OCI-LY1 (cell line): ENCODE results near the gene IHH.

Experiments
- H2AFZ ChIP-seq: fragments of 200-600 bp; sonication (generic), shearing (Covaris generic); 2 replicates; pipeline ENCODE4 v1.6.0; 2014; ENCODE audit warnings: antibody characterized with exemption, mild to moderate bottlenecking, low read length
- H3F3A ChIP-seq: fragments of 200-600 bp; sonication (generic), shearing (Covaris generic); 2 replicates; pipeline ENCODE4 v1.6.0; 2014; ENCODE audit warnings: mild to moderate bottlenecking, antibody characterized with exemption, low read length, moderate library complexity; ENCODE audit not compliant: insufficient read depth
- H3K27ac ChIP-seq: fragments of 200-600 bp; sonication (generic); 2 replicates; pipeline ENCODE4 v1.5.1; 2014; ENCODE audit warnings: low read length, mixed run types, mild to moderate bottlenecking, low read depth; ENCODE audit not compliant: poor library complexity, severe bottlenecking
- H3K27me3 ChIP-seq: fragments of 200-600 bp; sonication (generic); 2 replicates; pipeline ENCODE4 v1.6.0; 2014; ENCODE audit warnings: antibody characterized with exemption, mild to moderate bottlenecking, low read length, moderate library complexity; ENCODE audit not compliant: insufficient read depth
- H3K36me3 ChIP-seq: fragments of 200-600 bp; sonication (generic); 2 replicates; pipeline ENCODE4 v1.6.1; 2014; ENCODE audit warnings: mild to moderate bottlenecking, antibody characterized with exemption, low read length, moderate library complexity, mixed read lengths; ENCODE audit not compliant: insufficient read depth
- H3K4me1 ChIP-seq: fragments of 200-600 bp; sonication (generic); 2 replicates; pipeline ENCODE4 v1.5.1; 2014; ENCODE audit warnings: mild to moderate bottlenecking, low read length, moderate library complexity; ENCODE audit not compliant: insufficient read depth, severe bottlenecking
- H3K4me2 ChIP-seq: fragments of 200-600 bp; sonication (generic), shearing (Covaris generic); 2 replicates; pipeline ENCODE4 v1.6.1; 2014; ENCODE audit warnings: low read length
- H3K4me3 ChIP-seq: fragments of 200-600 bp; sonication (generic); 2 replicates; pipeline ENCODE4 v1.5.1; 2014; ENCODE audit warnings: low read length, low read depth, mild to moderate bottlenecking, mixed read lengths; ENCODE audit not compliant: poor library complexity, severe bottlenecking
- H3K79me2 ChIP-seq: fragments of 200-600 bp; shearing (Covaris generic); 2 replicates; pipeline ENCODE4 v1.6.1; 2016; ENCODE audit warnings: mixed run types, low read length, mixed read lengths; ENCODE audit not compliant: insufficient read depth
- H3K9ac ChIP-seq: fragments of 200-600 bp; sonication (generic), shearing (Covaris generic); 2 replicates; pipeline ENCODE4 v1.6.1; 2014; ENCODE audit warnings: mild to moderate bottlenecking, low read length, mixed read lengths
- H3K9me2 ChIP-seq: fragments of 200-600 bp; sonication (generic), shearing (Covaris generic); 2 replicates; pipeline ENCODE4 v1.6.1; 2014; ENCODE audit warnings: low read depth, mild to moderate bottlenecking, low read length, mixed read lengths
- H3K9me3 ChIP-seq: fragments of 200-600 bp; shearing (Covaris generic); 2 replicates; pipeline ENCODE4 v1.6.1; 2014; ENCODE audit warnings: low read length, mixed read lengths
- H4K20me1 ChIP-seq: fragments of 200-600 bp; sonication (generic), shearing (Covaris generic); 2 replicates; pipeline ENCODE4 v1.6.0; 2016; ENCODE audit warnings: mild to moderate bottlenecking, low read length; ENCODE audit not compliant: insufficient read depth
- CTCF ChIP-seq: fragments of 200-600 bp; sonication (generic), shearing (Covaris generic); IDR thresholded peaks from 2 replicates; pipeline ENCODE4 v1.5.1; 2017; ENCODE audit warnings: mild to moderate bottlenecking, antibody characterized with exemption, low read length, moderate library complexity, mixed read lengths
- EZH2 ChIP-seq: fragments of 200-600 bp; sonication (generic), shearing (Covaris generic); IDR thresholded peaks from 2 replicates; pipeline ENCODE4 v1.8.0; 2017; ENCODE audit warnings: borderline replicate concordance, mixed run types, mild to moderate bottlenecking, antibody characterized with exemption, low read length, moderate library complexity, mixed read lengths

Gene IHH

DNA sequence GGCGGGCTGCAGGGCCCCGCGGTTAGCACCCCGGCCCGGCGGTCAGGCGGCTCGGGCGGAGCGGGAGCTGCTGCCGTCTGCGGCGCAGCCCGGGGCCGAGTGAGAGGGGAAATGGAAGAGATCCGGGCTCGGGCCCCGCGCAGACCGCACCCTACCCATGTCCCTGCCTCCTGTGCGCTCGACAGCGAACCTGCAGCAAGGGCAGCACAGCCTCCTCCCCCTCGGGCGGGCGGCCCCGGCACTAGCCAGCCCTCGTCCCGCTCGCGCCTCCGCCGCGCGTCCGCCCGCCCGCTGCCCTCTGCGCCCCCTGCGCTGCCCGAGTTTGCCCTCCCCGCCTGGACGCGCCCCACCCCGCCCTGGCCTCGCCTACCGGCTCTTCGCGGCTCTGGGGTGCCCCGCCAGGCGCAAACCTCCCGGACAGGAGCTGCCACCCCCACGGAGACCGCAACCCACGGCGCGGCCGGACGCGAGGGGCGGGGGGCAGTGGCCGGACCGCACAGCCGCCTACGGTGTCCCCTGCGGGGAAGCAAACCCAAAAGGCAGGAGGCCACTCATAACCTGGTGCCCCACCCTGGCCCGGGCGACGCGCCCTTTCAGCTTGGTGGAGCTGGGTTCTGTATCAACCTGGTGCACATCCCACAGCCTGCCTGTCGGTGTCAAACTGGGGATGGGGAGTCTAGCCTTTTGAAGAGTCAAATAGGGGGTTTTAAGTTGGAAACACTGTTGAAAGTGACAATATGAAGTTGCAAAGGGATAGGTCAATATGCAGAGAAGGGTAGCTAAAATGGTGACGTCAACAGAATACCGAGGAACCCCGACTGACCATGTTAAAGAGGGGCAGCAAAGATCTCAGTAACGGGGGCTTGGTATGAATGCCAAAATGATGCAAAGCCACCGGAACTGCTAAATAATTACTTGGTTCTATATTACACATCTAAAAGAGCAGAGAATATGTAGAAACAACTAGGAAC is at the start of gene IHH:
Gene IHH (minus strand): TSS at position 101 of the 971 bp plus-strand sequence. CDS start 454 bp downstream, outside the sequence.
- H2AFZ ChIP-seq: no peak within 1 kb of the TSS
- no peaks in the 10 kb centered on the region for H3K79me2 ChIP-seq
- H3F3A ChIP-seq: no peaks in the 10 kb centered on the region
- TF ChIP-seq CTCF (no peak), EZH2 (no peak)
- H3K27me3 ChIP-seq: no peaks in the 10 kb centered on the region; the same call in 1 of the 2 replicates
- H4K20me1 ChIP-seq: no peaks in the 10 kb centered on the region
- no peak within 1 kb of the TSS for H3K27ac ChIP-seq
- no peak within 1 kb of the TSS for H3K4me3 ChIP-seq
- no peaks in the 10 kb centered on the region for H3K9me3 ChIP-seq
- H3K36me3 ChIP-seq: no peaks in the 10 kb centered on the region
- H3K4me2 ChIP-seq: no peak within 1 kb of the TSS
- H3K9me2 ChIP-seq: no peaks in the 10 kb centered on the region
- no peaks in the 10 kb centered on the region for H3K4me1 ChIP-seq
- H3K9ac ChIP-seq: no peak within 1 kb of the TSS

DNA sequence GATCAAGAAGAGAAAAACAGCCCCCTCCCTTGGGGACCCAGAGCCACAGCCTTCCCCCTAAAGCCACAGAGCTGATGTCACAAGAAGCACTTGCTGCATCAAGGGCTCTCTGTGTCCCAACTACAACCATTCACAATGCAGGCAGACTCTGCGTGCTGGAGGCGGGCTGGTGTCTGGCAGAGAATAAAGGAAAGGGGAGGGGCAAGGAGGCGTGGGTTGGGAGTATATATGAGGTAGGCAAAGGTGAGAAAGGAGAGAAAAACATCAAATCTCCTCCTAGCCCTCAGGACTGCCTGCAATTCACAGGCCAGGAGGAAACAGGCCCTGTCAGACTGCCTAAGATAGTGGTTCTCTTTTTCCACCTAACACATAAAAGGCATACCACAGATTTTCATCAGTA is 48.8 kb upstream of the IHH start:
- Histone ChIP-seq H3K9me3 (no peaks in the 10 kb centered on the region), H3K27ac (no peak overlapping the region), H3K9me2 (no peaks in the 10 kb centered on the region), H3K4me1 (no peaks in the 10 kb centered on the region), H2AFZ (no peak overlapping the region), H3K36me3 (no peaks in the 10 kb centered on the region), H3K79me2 (no peaks in the 10 kb centered on the region), H3F3A (no peaks in the 10 kb centered on the region), H4K20me1 (no peaks in the 10 kb centered on the region), H3K4me2 (no peak overlapping the region), H3K27me3 (no peaks in the 10 kb centered on the region), H3K4me3 (no peak overlapping the region), H3K9ac (no peak overlapping the region)
- TF ChIP-seq CTCF (no peak), EZH2 (no peak)

DNA sequence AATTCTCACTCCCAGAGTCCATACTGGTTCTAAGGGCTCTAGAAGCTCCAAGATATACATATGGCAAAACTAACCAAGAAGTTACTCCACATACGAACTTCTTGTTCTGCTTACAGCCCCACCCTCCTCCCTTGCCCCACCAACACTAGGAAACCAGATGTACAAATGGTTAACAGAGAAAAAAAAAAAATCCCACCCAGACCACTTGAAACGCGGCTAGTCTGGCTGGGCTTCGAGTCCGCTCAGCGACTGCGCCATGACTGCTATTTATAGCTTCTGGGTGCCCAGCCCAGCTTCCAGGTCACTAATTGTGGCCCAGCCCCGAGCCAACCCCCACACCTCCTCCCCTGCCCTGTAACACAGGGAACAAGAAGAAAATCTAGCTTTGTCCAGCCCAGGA is 47.0 kb upstream of the IHH start:
- no peaks in the 10 kb centered on the region for H3K79me2 ChIP-seq
- H3K4me2 ChIP-seq: no peak overlapping the region
- no peak overlapping the region for H3K27ac ChIP-seq
- H3F3A ChIP-seq: no peaks in the 10 kb centered on the region
- H3K9ac ChIP-seq: no peak overlapping the region
- no peaks in the 10 kb centered on the region for H3K4me1 ChIP-seq
- no peaks in the 10 kb centered on the region for H3K9me3 ChIP-seq
- H3K9me2 ChIP-seq: no peaks in the 10 kb centered on the region
- no peaks in the 10 kb centered on the region for H3K36me3 ChIP-seq
- H2AFZ ChIP-seq: no peak overlapping the region
- H3K27me3 ChIP-seq: no peaks in the 10 kb centered on the region
- no peaks in the 10 kb centered on the region for H4K20me1 ChIP-seq
- no peak overlapping the region for H3K4me3 ChIP-seq
- no peak for TF ChIP-seq CTCF
- TF ChIP-seq EZH2: no peak
